Measurements from ENCODE around the gene CRIP1.

GRCh38 chr14:105486974-105487448, 325 bp downstream of the CRIP1 start:
- TF ChIP-seq CTCF (IDR thresholded peaks at IDR 0.05) = no peak
- TF ChIP-seq ZFX (IDR thresholded peaks at IDR 0.05; ENCODE audit: borderline replicate concordance) = no peak

Data from 22Rv1 (cell line).